MV-4-11 (cell line): ENCODE results near the gene ARHGAP24.

Source experiments
- DNase-seq: peaks from one replicate; lab custom pipeline; 2025; lab: John Stamatoyannopoulos, UW

Gene ARHGAP24

GRCh38 chr4:85697854-85698253, 222.9 kb downstream of the ARHGAP24 start:
- DNase-seq, result peak; percentile 2

GRCh38 chr4:85700362-85700761, 225.4 kb downstream of the ARHGAP24 start:
- peak; percentile 67 for DNase-seq

GRCh38 chr4:85701861-85702321, 226.9 kb downstream of the ARHGAP24 start:
- DNase-seq, result peak; percentile 91

GRCh38 chr4:85703096-85703495, 228.1 kb downstream of the ARHGAP24 start:
- DNase-seq, result no peak

GRCh38 chr4:85707611-85708010, 232.7 kb downstream of the ARHGAP24 start:
- DNase-seq, result peak; percentile 61

GRCh38 chr4:85708468-85708867, 233.5 kb downstream of the ARHGAP24 start:
- DNase-seq, result no peak

GRCh38 chr4:85713005-85713404, 238.1 kb downstream of the ARHGAP24 start:
- no peak for DNase-seq

- DNase-seq, result no peak
Observed at GRCh38 chr4:85715991-85716737, 241.2 kb downstream of the ARHGAP24 start.

- peak; percentile 73 for DNase-seq
Observed at GRCh38 chr4:85717351-85717750, 242.4 kb downstream of the ARHGAP24 start.

- no peak for DNase-seq
Observed at GRCh38 chr4:85717847-85718246, 242.9 kb downstream of the ARHGAP24 start.

GRCh38 chr4:85720735-85721134, 245.8 kb downstream of the ARHGAP24 start:
- DNase-seq, result no peak

GRCh38 chr4:85722401-85722800, 247.5 kb downstream of the ARHGAP24 start:
- no peak for DNase-seq

GRCh38 chr4:85722807-85723206, 247.9 kb downstream of the ARHGAP24 start:
- no peak for DNase-seq

- DNase-seq, result no peak
Observed at GRCh38 chr4:85724791-85725563, 250.0 kb downstream of the ARHGAP24 start.

GRCh38 chr4:85725721-85726170, 250.8 kb downstream of the ARHGAP24 start:
- DNase-seq, result peak; percentile 93

- no peak for DNase-seq
Observed at GRCh38 chr4:85726555-85726954, 251.6 kb downstream of the ARHGAP24 start.

- no peak for DNase-seq
Observed at GRCh38 chr4:85728464-85728863, 253.5 kb downstream of the ARHGAP24 start.

GRCh38 chr4:85732124-85732523, 257.2 kb downstream of the ARHGAP24 start:
- no peak for DNase-seq

GRCh38 chr4:85733798-85734197, 258.8 kb downstream of the ARHGAP24 start:
- peak; percentile 53 for DNase-seq

GRCh38 chr4:85734424-85734831, 259.5 kb downstream of the ARHGAP24 start:
- no peak for DNase-seq

GRCh38 chr4:85736571-85736970, 261.6 kb downstream of the ARHGAP24 start:
- DNase-seq, result peak; percentile 64

GRCh38 chr4:85737254-85737653, 262.3 kb downstream of the ARHGAP24 start:
- DNase-seq, result no peak

GRCh38 chr4:85738721-85739120, 263.8 kb downstream of the ARHGAP24 start:
- DNase-seq, result no peak
